ENCODE data around the gene AFMID.

The AFMID gene

DNA sequence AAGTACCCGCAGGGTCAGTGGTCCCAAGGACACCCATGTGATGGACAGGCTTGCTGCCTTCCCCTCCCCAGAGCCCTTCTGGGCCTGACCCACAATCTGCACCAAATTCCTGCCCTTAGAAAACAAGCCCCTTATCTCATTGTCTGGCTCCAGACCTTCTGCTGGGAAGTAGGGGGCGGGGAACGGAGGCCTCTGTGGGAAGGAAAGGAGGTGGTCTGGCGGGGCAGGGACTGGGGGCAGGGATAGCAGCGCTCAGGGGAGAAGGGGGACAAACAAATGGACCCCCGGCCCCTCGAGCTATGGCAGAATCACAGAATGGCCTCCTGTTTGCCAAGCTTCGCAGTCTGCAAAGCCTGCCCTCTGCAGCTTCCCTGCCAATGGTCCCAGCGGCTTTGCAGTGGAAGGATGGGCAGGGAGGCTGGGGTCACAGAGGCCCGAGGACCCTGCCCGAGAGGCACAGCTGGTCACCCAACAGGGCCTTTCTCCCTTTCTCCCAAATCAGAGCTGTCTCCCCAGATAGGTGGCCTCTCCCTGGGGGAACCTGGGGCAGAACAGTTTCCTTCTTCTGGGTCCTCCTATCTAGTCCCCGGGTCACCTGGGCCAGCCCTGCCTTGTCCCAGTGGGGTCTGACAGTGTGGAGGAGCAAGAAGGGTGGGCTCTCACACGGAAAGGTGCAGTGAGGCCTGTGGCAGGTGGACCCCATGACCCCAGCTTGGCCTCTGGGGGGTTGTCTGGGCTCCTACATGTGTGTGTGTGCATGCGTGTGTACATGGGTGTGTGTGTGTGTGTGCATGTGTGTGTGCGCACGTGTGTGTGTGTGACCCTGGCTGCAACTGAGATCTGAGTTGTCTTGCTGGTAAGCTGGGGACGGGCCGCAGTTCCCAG lies 69.8 kb downstream of the AFMID start:
- DNase-seq = no peak
